Right lobe of liver (tissue), 6 donors: ENCODE measurements around the gene MRC2. TPM values are rescaled to one million over a fixed set of nuclear protein-coding genes. Genes with fewer than 3 reads are reported as not detected.

Source experiments
- ATAC-seq, 4 donors: fragments of 200-7000 bp; cut with Tn5 transposase; one replicate each; pipeline ENCODE4 v1.9.1; 2020; ENCODE audit warnings: mild to moderate bottlenecking in 4 of 4, moderate library complexity in 4 of 4
- DNase-seq, 3 donors: peaks; one replicate each; pipeline ENCODE4 v3.0.0-alpha.2; 2020
- H3K27ac ChIP-seq, 3 donors: fragments of 200-600 bp; one replicate each; pipeline ENCODE4 v1.8.0; 2022
- H3K27me3 ChIP-seq, 2 donors: fragments of 200-600 bp; one replicate each; pipeline ENCODE4 v1.8.0; 2022
- H3K36me3 ChIP-seq, 4 donors: fragments of 200-600 bp; sonication (generic) in 1 of 4; one replicate each; pipeline versions ENCODE4 v1.5.1 to v1.8.0; 2017 to 2022; ENCODE audit warnings: control low read depth in 1 of 4
- H3K4me1 ChIP-seq, 4 donors: fragments of 200-600 bp; sonication (generic) in 1 of 4; one replicate each; pipeline versions ENCODE4 v1.5.1 to v1.8.0; 2017 to 2022; ENCODE audit warnings: control low read depth in 1 of 4
- H3K4me3 ChIP-seq, 3 donors: fragments of 200-600 bp; one replicate each; pipeline ENCODE4 v1.8.0; 2022
- H3K9me3 ChIP-seq, 4 donors: fragments of 200-600 bp; sonication (generic) in 1 of 4; one replicate each; pipeline versions ENCODE4 v1.5.1 to v1.8.0; 2017 to 2022; ENCODE audit warnings: control low read depth in 1 of 4
- CTCF ChIP-seq, 4 donors: fragments of 200-600 bp in 3 of 4; fragments of 450-650 bp in 1 of 4; IDR thresholded peaks; one replicate each; pipeline versions ENCODE4 v1.5.1 to v1.8.0; 2016 to 2022; ENCODE audit warnings: antibody characterized with exemption in 4 of 4, mild to moderate bottlenecking in 2 of 4
- POLR2A ChIP-seq: fragments of 450-650 bp; IDR thresholded peaks from one replicate; pipeline ENCODE4 v1.6.1; 2017; ENCODE audit warnings: antibody characterized with exemption, mild to moderate bottlenecking
- WGBS: methylation state at CpG from one replicate; pipeline ENCODE4 v1.1.6; 2018; ENCODE audit warnings: low coverage, low lambda C conversion rate; ENCODE audit not compliant: insufficient coverage; ENCODE audit errors: missing lambda C conversion rate; 5-methylcytosine and 5-hydroxymethylcytosine counted together
- intact Hi-C, 2 donors: fragments of 100-400 bp; cut with DNase I; formaldehyde crosslinking; loops; one replicate each; pipeline versions ENCODE4 v1.11.2 to v1.14.1; 2022
- total RNA-seq, 6 experiments: library from RNA; depleted of rRNA in 2 of 6; stranded (reverse); fragments of >200 nt in 2 of 6; fragmentation: NEBNext Ultra II Directional in 3 of 6; extraction: Animal tissue kit (Norgen Biotek cat#: 25700) in 3 of 6; gene quantifications; one replicate each; pipeline versions ENCODE4 v1.1.0 to v1.2.4, GENCODE V29; 2016 to 2023
- donor health status: DM: no; HTN: yes; CAD: no.
- donor health status: DM: no; HTN: no; CAD: no.
- donor health status: DM: no; HTN: no; CAD: no.
- donor health status: DM: no; HTN: yes; CAD: no.
- donor health status: DM: no; HTN: yes; CAD: no.

Gene MRC2
- total RNA-seq, 6 experiments from 2014 or later: 1.7 to 7.4 (median 3.8) TPM

DNA sequence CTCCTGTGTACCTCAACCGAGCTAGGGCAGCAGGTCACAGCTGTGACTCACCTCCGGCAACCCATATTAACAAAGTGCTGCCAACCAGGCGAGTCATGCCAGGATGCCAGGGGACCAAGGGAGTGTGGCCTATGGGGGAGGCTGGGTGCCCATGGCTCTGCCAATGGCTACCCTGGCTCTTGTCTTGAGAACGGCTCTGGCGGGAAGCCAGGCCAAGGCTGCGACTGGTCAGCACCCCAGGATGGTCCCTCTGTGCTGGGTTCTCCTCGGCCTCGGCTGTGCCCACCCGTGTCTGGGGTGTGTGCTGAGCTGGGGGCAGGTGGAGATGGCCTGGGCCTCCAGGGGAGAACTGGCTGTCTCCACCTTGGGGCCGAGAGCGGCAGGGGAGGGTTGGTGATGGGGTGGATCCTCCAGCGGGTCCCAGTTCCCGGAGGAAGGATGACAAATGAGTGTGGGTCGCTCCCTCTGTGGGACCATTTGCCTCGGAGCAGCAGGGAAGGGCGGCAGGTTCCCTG, 75.8 kb downstream of the MRC2 start:
- intact Hi-C loops: no loop called here
- Histone ChIP-seq H3K9me3 (no peaks in the 10 kb centered on the region), H3K4me1 (peaks cover 0 to 7% (median 0%) of the 10 kb centered on the region in 4 donors), H3K36me3 (no peaks in the 10 kb centered on the region), H3K27me3 (no peaks in the 10 kb centered on the region), H3K4me3 (peak overlapping the region in 1 of 3 donors; percentile 44), H3K27ac (no peak overlapping the region)
- 33% methylated on average over 1 of the region's 16 CpGs for WGBS
- TF ChIP-seq POLR2A: no peak
- no peak for TF ChIP-seq CTCF (IDR thresholded peaks at IDR 0.05)
- ATAC-seq (peak; percentile 12 to 66 (median 22)), DNase-seq (peak in 1 of 3 donors; percentile 56)

DNA sequence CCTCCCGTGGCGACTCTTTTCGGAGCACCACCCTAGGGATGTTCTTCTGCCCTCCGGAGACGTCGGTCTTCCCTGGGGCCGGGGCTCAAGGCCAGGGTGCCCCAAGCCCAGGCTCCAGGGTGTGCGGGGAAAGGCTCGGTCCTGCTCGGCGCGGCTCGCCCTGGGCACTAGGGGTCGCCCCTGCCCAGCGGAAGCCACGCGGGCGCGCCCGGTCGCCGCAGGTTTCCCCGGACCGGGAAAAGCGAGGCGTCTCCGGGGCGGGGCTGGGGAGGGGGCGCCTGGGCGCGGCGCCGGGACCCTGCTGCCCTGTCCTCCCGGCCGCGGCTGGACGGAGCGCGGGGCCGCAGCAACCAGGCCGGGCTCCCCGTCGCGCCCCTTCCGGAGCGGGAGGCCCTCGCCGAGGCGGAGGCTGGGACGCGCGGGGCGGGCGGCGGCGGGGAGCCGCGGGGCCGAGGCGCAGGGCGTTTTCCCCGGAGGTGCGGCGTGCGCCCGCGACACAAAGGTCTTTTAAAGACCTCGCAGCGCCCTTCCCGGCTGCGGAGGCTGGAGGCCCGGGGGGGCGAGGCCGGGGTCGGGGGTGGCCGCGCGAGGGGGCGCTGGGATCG, 76.4 kb downstream of the MRC2 start:
- TF ChIP-seq POLR2A (no peak), CTCF (IDR thresholded peaks at IDR 0.05) (peak; percentile 81 to 93 (median 84))
- Histone ChIP-seq H3K9me3 (no peaks in the 10 kb centered on the region), H3K27ac (peak overlapping the region in 2 of 3 donors; percentile 37 to 49), H3K36me3 (no peaks in the 10 kb centered on the region), H3K27me3 (no peaks in the 10 kb centered on the region), H3K4me1 (peaks cover 0 to 7% (median 0%) of the 10 kb centered on the region in 4 donors), H3K4me3 (peak overlapping the region; percentile 44 to 63 (median 47))
- ATAC-seq: peak; percentile 92 to 96 (median 92)
- peak; percentile 76 to 84 (median 82) for DNase-seq
- intact Hi-C loops: no loop called here
- 0% methylated on average over 26 of the region's 80 CpGs for WGBS

DNA sequence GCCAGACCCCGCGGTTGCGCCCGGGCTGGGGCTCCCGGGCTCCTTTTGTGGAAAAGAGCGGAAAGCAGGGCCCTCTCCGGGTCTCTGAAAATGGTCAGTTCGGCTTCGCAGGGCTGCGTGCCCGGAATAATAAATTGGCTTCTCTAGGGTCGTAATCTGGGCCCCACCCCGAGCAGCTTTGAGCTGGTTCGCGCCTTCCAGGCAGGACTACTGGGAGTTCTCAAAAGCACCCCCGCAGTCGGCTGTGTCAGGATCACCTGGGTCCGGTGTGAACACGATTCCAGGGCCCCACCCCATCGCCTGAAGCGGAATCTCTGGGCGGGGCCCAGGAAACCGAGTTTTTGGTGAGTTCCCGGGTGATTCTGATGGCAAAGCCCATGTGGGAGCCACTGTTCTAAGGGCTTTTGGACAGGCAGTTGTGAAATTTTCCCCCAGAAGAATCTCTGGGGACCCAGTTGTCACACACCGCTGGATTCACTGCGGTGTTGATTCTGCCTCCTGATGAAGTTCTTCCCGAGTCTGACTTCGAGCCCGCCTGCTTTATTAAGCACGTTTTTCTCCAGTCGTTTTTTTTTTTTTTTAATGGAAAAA, 77.0 kb downstream of the MRC2 start:
- 3% methylated on average over 14 of the region's 31 CpGs for WGBS
- H3K27ac ChIP-seq: peak overlapping the region in 2 of 3 donors; percentile 37 to 49
- H3K9me3 ChIP-seq: no peaks in the 10 kb centered on the region
- peak in 1 of 4 donors; percentile 18 for ATAC-seq
- peaks cover 0 to 7% (median 0%) of the 10 kb centered on the region in 4 donors for H3K4me1 ChIP-seq
- TF ChIP-seq CTCF (IDR thresholded peaks at IDR 0.05) (no peak), POLR2A (no peak)
- intact Hi-C loops: no loop called here
- peak in 1 of 3 donors; percentile 57 for DNase-seq
- H3K4me3 ChIP-seq: peak overlapping the region; percentile 44 to 63 (median 47)
- H3K36me3 ChIP-seq: no peaks in the 10 kb centered on the region
- no peaks in the 10 kb centered on the region for H3K27me3 ChIP-seq

DNA sequence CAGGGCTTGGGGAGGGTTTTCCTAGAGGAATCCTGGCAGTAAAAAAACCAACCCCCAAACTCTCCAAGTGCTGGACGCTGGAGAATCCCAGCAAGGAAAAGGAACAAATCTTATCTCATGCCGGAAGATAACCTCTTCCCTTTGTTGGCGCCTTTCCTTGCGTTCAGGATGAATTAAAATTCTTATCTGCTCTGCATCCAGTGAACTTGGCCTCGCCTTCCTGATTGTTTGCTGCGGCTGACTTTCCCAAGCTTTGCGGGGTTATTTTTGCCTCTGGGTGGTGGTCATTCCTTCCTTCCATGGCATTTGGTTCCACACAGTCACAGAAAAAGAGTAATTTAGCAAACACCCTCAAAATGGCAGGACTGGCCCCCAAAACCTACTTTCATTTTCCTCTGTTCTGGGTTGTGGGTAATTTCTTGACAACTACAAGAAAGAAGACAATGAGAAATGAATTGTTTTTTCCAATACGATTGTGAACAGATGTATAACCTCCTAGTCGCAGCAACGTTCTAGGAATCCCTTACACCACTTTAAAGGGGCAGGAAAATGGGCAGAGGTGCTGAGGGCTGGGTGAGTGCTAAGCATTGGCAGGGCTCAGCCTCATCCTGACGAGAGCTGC, 77.8 kb downstream of the MRC2 start:
- H3K4me1 ChIP-seq: peaks cover 0 to 7% (median 0%) of the 10 kb centered on the region in 4 donors
- ATAC-seq (peak in 3 of 4 donors; percentile 8 to 18 (median 18)), DNase-seq (peak in 1 of 3 donors; percentile 25)
- no peaks in the 10 kb centered on the region for H3K9me3 ChIP-seq
- no peaks in the 10 kb centered on the region for H3K27me3 ChIP-seq
- intact Hi-C loops: no loop called here
- no peaks in the 10 kb centered on the region for H3K36me3 ChIP-seq
- no peak overlapping the region for H3K27ac ChIP-seq
- TF ChIP-seq POLR2A: no peak
- no peak for TF ChIP-seq CTCF (IDR thresholded peaks at IDR 0.05)
- no peak overlapping the region for H3K4me3 ChIP-seq
- WGBS: 23% methylated on average over 11 of the region's 11 CpGs
